Occipital lobe (tissue), 2 donors: Measurements from ENCODE around the gene FNBP1. TPM values are rescaled to one million over a fixed set of nuclear protein-coding genes. Genes with fewer than 3 reads are reported as not detected.

Experiments
- DNase-seq: peaks from one replicate; lab custom pipeline; 2025; lab: John Stamatoyannopoulos, UW
- total RNA-seq: library from RNA; depleted of rRNA; stranded (reverse); fragments of >200 nt; gene quantifications from one replicate; pipeline ENCODE4 v1.2.3, GENCODE V29; 2014

Gene FNBP1
- total RNA-seq, 1 donor from 2014 or later, result 59.9 TPM

DNA sequence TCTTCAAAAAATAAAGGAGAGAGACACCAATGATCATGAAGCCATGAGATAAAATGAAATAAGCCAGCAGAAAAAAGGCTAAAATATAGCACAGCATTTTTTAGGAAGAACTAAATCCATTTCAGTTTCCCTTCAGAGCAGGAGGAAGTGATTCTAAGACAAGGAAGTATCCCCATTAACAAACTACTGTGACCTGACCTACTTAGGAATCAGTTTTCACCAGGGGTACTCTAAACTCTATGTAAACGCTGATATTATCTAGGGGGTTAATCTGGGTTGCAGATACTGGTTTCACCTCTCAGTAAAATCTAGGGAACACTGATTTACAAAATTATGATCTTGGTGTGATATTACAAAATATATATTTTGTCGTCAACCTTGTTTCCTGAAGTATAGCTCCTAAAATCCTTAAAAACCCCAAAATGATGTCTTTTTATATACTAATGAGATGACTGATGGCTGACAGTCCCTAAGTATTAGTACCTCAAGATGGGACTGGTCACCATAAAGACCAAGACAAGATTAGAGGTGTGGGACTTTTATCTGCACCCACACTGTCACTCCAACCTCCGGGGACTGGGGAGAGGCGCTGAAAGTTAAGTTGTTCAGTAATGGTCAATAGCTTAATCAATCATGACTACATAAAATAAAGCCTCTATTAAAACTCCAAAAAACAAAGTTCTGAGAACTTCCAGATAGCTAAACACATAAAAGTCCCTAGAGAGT is 2.9 kb upstream of the FNBP1 start:
- no peak for DNase-seq

GRCh38 chr9:130043654-130044623 is 950 bp upstream of the FNBP1 start:
- DNase-seq, result no peak

GRCh38 chr9:130042406-130042884 is 544 bp downstream of the FNBP1 start:
- peak; percentile 35 for DNase-seq

DNA sequence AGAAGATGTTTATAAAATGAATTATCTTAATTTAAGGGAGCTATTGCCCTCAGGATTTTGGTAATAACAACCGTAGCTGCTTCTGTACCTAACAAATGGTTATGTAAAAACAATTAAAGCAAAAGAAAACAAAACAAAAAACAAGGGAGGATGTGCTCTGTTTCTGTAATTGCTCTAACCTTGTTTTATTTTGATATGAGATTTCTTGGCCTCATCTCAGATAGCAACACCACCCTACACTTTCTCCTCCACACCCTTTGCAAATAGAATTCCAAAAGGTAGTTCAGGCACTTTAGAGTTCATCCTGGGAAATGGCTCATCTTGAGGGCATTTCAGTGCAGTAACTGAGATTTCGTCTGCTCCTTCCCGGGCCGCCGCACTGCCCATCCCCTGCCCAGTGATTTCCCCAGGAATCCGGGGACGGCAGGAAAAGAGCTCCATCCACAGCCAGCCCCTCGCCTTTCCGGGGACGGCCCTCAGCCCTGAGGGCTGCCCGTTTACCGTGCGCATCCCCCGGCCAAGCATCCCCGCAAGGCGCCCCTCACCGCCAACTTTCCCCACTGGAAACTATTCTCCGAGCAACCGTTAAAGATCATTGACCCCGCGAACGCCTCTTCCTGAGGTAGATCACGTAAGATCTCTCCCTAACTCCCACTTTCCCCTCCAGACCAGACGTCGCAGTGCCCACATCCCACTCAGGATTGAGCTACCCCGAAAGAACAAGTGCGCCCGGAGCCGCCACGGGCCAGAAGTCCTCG is 1.2 kb downstream of the FNBP1 start:
- DNase-seq, result peak; percentile 35

- DNase-seq, result no peak
Observed at GRCh38 chr9:130040984-130041647, 1.9 kb downstream of the FNBP1 start.

DNA sequence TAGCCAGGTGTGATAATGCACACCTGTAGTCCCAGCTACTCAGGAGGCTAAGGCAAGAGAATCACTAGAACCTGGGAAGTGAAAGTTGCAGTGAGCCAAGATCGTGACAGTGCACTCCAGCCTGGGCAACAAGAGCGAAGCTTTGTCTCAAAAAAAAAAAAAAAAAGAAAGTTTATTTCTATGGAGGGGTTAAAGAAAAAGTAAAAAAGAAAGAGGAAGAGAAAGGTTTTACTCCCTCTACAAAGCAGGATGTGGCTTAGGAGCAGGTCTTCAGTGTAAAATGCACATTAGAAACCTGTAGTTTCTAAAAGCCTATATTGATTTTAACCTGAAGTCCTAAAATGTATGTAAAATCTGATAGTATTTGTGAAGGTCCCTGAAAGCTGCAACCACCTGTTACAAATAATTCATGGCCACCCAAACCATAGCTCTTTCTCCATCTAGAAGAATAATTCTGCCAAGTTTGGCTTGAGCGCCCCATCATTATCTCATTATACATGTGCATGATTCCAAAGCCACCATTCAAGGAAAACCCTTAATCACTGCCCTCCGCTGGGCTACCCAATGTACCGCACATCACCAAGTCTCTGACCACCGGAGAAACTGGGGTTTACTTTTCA is 3.4 kb downstream of the FNBP1 start:
- no peak for DNase-seq

GRCh38 chr9:130036099-130036498 is 6.9 kb downstream of the FNBP1 start:
- DNase-seq, result no peak

DNA sequence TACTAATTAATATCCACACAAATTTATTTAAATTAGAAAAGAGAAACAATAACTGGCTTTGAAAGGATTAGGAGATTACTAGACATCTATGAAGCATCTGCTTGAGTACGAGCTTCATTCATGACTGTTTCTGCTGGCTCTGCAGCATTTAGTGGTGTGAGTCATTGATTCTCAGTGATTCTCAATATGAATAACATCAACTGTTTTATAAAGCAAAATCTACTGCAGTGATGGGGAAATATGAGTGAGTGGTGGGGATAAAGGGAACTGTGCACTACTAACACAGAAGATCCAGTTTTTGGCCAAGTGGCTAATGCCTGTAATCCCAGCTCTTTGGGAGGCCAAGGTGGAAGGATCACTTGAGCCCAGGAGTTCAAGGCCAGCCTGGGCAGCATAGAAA is 8.4 kb downstream of the FNBP1 start:
- DNase-seq, result no peak

DNA sequence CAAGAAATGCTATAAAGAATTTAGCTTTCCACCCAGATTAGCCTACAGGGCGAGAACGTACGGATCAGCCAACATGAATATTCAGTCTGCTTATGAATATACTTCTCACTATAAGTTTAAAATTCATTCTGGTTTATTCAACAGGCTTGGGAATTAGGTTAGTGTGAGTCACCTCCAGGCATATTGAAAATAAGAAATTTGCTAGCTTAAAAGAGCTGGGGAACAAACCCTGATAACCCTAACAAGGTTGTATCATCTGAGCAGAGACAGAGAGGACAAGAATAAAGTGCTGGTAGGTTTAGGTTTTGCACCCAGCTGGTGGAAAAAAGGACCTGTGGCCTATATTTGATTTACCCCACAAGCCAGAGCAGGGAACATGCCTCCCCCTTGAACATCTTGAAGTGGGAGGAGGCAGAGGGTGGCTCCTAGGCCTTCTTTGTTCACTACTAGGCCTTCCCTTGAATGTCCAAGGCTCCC is 12.3 kb downstream of the FNBP1 start:
- no peak for DNase-seq

GRCh38 chr9:130029223-130029973 is 13.6 kb downstream of the FNBP1 start:
- DNase-seq, result no peak

- no peak for DNase-seq
Observed at GRCh38 chr9:130028493-130029222, 14.3 kb downstream of the FNBP1 start.

- DNase-seq, result no peak
Observed at GRCh38 chr9:130027533-130028365, 15.2 kb downstream of the FNBP1 start.

DNA sequence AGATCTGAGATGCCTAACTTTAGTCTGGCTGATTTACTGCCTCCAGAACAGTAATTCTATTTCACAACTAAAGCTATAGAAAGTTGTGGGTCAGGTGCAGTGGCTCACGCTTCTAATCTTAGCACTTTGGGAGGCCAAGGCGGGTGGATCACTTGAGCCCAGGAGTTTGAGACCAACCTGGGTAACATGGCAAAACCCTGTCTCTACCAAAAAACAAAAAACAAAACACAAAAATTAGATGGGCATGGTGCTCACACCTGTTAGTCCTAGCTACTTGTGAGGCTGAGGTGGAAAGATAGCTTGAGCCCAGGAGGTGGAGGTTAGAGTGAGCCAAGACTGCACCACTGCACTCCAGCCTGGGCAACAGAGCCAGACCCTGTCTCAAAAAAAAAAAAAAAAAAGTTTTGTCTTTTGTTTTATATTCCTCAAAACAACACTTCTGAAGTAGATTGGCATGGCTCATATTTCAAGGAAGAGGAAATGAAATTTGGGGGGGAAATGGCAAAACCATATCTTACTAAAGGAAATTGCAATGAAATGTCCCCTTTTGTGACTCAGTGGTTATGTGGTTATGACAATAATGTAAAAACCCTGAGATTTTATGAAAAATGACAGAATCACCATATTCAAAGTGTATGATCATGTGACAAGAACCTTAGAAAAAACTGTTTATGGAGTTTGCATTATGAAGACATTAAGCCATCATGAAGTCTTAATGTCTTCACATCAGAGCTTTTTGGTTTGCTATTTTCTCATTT is 16.2 kb downstream of the FNBP1 start:
- no peak for DNase-seq

- DNase-seq, result no peak
Observed at GRCh38 chr9:130024597-130024994, 18.4 kb downstream of the FNBP1 start.

DNA sequence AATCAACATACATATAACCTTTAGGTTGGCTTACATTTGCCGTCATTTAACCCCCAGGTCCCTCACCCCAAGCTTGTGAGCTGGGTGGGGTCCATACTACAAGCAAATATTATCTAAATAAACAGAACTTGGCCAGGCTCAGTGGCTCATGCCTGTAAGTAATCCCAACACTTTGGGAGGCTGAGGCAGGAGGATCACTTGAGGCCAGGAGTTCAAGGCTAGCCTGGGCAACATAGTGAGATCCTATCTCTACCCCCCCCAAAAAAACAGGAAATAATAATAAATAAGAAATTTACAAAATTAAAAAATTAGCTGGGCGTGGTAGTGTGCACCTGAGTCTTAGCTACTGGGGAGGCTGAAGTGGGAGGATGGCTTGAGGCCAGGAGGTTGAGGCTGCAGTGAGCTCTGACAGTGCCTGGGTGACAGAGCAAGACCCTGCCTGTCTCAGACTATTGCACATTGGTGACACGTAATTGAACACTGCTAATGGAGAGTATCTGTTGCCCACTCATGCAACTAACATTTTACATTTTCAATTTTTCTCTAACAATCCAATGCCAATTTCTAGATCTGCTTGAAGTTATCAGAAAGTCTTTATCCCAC is 18.9 kb downstream of the FNBP1 start:
- no peak for DNase-seq

GRCh38 chr9:130023144-130023787 is 19.7 kb downstream of the FNBP1 start:
- no peak for DNase-seq
